HUDEP-2 (cell line): ENCODE data around the gene GFER.

Experiments used
- DNase-seq, 76 experiments: peaks; one replicate each; lab custom pipeline; 2025; ENCODE audit not compliant: unreplicated experiment in 76 of 76; lab: John Stamatoyannopoulos, UW

Gene GFER

GRCh38 chr16:2036200-2036966 lies 52.4 kb downstream of the GFER start:
- no peak for DNase-seq

- DNase-seq: no peak
These were observed 53.1 kb downstream of the GFER start for GRCh38 chr16:2037115-2037514.
